Keratinocyte (primary cell): ENCODE results near the gene SBNO2. TPM values are rescaled to one million over a fixed set of nuclear protein-coding genes. Genes with fewer than 3 reads are reported as not detected.

Source experiments
- DNase-seq: peaks from one replicate; pipeline ENCODE4 v3.0.0-alpha.2; 2011; ENCODE audit warnings: low read depth, missing footprints, low spot score
- FAIRE-seq: peaks from 2 replicates; lab custom pipeline; 2011; peaks lifted over from hg19 to GRCh38; lab: Jason Lieb, UNC
- H2AFZ ChIP-seq: 2 replicates; pipeline ENCODE4 v1.6.0; 2012; ENCODE audit warnings: low read length, control low read depth, inconsistent platforms; ENCODE audit not compliant: control insufficient read depth
- H3K27ac ChIP-seq: 2 replicates; pipeline ENCODE4 v1.5.1; 2011; ENCODE audit warnings: low read length; ENCODE audit not compliant: control insufficient read depth, insufficient read depth
- H3K27me3 ChIP-seq: 3 replicates; pipeline ENCODE4 v1.6.0; 2011; ENCODE audit warnings: low read length; ENCODE audit not compliant: control insufficient read depth, insufficient read depth; ENCODE audit errors: extremely low read depth
- H3K36me3 ChIP-seq, 2 experiments: 2 replicates in 1 of 2; 3 replicates in 1 of 2; pipeline ENCODE4 v1.5.1; 2011; ENCODE audit warnings: low read length in 2 of 2, mild to moderate bottlenecking in 1 of 2; ENCODE audit not compliant: control insufficient read depth in 2 of 2, insufficient read depth in 2 of 2; ENCODE audit errors: extremely low read depth in 1 of 2
- H3K4me1 ChIP-seq: 3 replicates; pipeline ENCODE4 v1.5.1; 2011; ENCODE audit warnings: low read length; ENCODE audit not compliant: control insufficient read depth, insufficient read depth; ENCODE audit errors: extremely low read depth
- H3K4me2 ChIP-seq: 3 replicates; pipeline ENCODE4 v1.6.0; 2011; ENCODE audit warnings: low read depth, low read length; ENCODE audit not compliant: control insufficient read depth, insufficient read depth; ENCODE audit errors: extremely low read depth
- H3K4me3 ChIP-seq, 3 experiments: fragments of 200-600 bp in 1 of 3; sonication (generic) in 1 of 3; 2 replicates in 2 of 3; 3 replicates in 1 of 3; pipeline ENCODE4 v1.5.1; 2011 to 2016; ENCODE audit warnings: low read length in 3 of 3, mild to moderate bottlenecking in 3 of 3, control low read depth in 2 of 3, inconsistent platforms in 1 of 3, low read depth in 1 of 3, mixed read lengths in 1 of 3, mixed run types in 1 of 3, moderate library complexity in 1 of 3; ENCODE audit not compliant: control insufficient read depth in 2 of 3, insufficient read depth in 2 of 3; ENCODE audit errors: extremely low read depth in 1 of 3
- H3K79me2 ChIP-seq: 2 replicates; pipeline ENCODE4 v1.6.0; 2012; ENCODE audit warnings: low read length; ENCODE audit not compliant: control insufficient read depth, insufficient read depth
- H3K9ac ChIP-seq: 3 replicates; pipeline ENCODE4 v1.6.0; 2011; ENCODE audit warnings: low read length; ENCODE audit not compliant: control insufficient read depth, insufficient read depth; ENCODE audit errors: extremely low read depth
- H3K9me1 ChIP-seq: 3 replicates; pipeline ENCODE4 v1.6.0; 2011; ENCODE audit warnings: low read length; ENCODE audit not compliant: control insufficient read depth, insufficient read depth; ENCODE audit errors: extremely low read depth
- H3K9me3 ChIP-seq: 2 replicates; pipeline ENCODE4 v1.5.1; 2012; ENCODE audit warnings: low read depth, low read length; ENCODE audit not compliant: control insufficient read depth
- H4K20me1 ChIP-seq: 3 replicates; pipeline ENCODE4 v1.6.0; 2011; ENCODE audit warnings: low read length; ENCODE audit not compliant: control insufficient read depth, insufficient read depth; ENCODE audit errors: extremely low read depth
- EZH2 ChIP-seq: IDR thresholded peaks from one replicate; pipeline ENCODE4 v1.6.1; 2012; ENCODE audit warnings: inconsistent platforms, mild to moderate bottlenecking, low read length, moderate library complexity
- dilution Hi-C: fragments of 300-500 bp; cut with MboI; formaldehyde crosslinking; loops from one replicate; pipeline ENCODE4 v1.7.0; 2020; ENCODE audit warnings: low sequenced_read_pairs; ENCODE audit not compliant: extremely low pct_ligation_motif_present
- polyA plus RNA-seq, 5 experiments: library from polyadenylated mRNA; depleted of rRNA in 3 of 5; stranded (reverse) in 3 of 5; stranded (forward) in 1 of 5; unstranded in 1 of 5; fragments of >200 nt; gene quantifications; 1 replicate in 1 of 5; 2 replicates in 3 of 5; 3 replicates in 1 of 5; pipeline versions ENCODE4 v1.2.1 to v1.2.3, GENCODE V29; 2011 to 2012; ENCODE audit warnings: missing spikeins in 2 of 5, low read depth in 1 of 5, low replicate concordance in 1 of 5
- TF ChIP-seq, protein P1 (sequence below), 3 experiments: IDR thresholded peaks in 1 of 3; conservative IDR thresholded peaks in 1 of 3; optimal IDR thresholded peaks in 1 of 3; 2 replicates in 2 of 3; 3 replicates in 1 of 3; pipeline versions ENCODE3 to v1.5.1; 2011; ENCODE audit warnings: low read length in 3 of 3, mild to moderate bottlenecking in 3 of 3, moderate library complexity in 2 of 3, control low read depth in 1 of 3, inconsistent platforms in 1 of 3; ENCODE audit not compliant: insufficient read depth in 2 of 3; ENCODE audit errors: extremely low read depth in 1 of 3

The SBNO2 gene
- polyA plus RNA-seq, 1 donor (not counting 4 experiments of a cell fraction or from before 2014, with no cell fraction given) = 10.9 TPM

- FAIRE-seq (no peak), DNase-seq (no peak)
Observed at GRCh38 chr19:1094655-1094977, 79.5 kb downstream of the SBNO2 start.

GRCh38 chr19:1093811-1094553 is 80.1 kb downstream of the SBNO2 start:
- no peaks in the 10 kb centered on the region for H3K27me3 ChIP-seq
- no peaks in the 10 kb centered on the region for H3K9me3 ChIP-seq
- no peak overlapping the region for H3K27ac ChIP-seq
- peaks cover 14% of the 10 kb centered on the region for H3K4me1 ChIP-seq
- H4K20me1 ChIP-seq = no peaks in the 10 kb centered on the region
- no peak overlapping the region for H2AFZ ChIP-seq
- no peaks in the 10 kb centered on the region for H3K9me1 ChIP-seq
- H3K9ac ChIP-seq = peak overlapping the region; percentile 91
- peak overlapping the region; percentile 78 for H3K4me2 ChIP-seq
- no peak for FAIRE-seq
- no peak for TF ChIP-seq EZH2
- TF ChIP-seq, protein P1, sequence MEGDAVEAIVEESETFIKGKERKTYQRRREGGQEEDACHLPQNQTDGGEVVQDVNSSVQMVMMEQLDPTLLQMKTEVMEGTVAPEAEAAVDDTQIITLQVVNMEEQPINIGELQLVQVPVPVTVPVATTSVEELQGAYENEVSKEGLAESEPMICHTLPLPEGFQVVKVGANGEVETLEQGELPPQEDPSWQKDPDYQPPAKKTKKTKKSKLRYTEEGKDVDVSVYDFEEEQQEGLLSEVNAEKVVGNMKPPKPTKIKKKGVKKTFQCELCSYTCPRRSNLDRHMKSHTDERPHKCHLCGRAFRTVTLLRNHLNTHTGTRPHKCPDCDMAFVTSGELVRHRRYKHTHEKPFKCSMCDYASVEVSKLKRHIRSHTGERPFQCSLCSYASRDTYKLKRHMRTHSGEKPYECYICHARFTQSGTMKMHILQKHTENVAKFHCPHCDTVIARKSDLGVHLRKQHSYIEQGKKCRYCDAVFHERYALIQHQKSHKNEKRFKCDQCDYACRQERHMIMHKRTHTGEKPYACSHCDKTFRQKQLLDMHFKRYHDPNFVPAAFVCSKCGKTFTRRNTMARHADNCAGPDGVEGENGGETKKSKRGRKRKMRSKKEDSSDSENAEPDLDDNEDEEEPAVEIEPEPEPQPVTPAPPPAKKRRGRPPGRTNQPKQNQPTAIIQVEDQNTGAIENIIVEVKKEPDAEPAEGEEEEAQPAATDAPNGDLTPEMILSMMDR (optimal IDR thresholded peaks at IDR 0.05 in 1 of 3, IDR thresholded peaks at IDR 0.05 in 1 of 3, conservative IDR thresholded peaks at IDR 0.05 in 1 of 3; ENCODE audit: extremely low read depth in 1 of 3, insufficient read depth in 2 of 3, low read length in 3 of 3) = no peak
- H3K36me3 ChIP-seq = peaks cover 12 to 14% of the 10 kb centered on the region in 2 experiments
- H3K79me2 ChIP-seq = peaks cover 33% of the 10 kb centered on the region
- H3K4me3 ChIP-seq = peak overlapping the region; percentile 66 to 93 (median 72)
- no peak for DNase-seq
- dilution Hi-C loops = no loop called here

More at GRCh38 chr19:1094655-1094977, 79.5 kb downstream of the SBNO2 start:
- H3K4me3 ChIP-seq = peak overlapping the region; percentile 66 to 93 (median 72)
- peak overlapping the region; percentile 91 for H3K9ac ChIP-seq
- H3K9me1 ChIP-seq = no peaks in the 10 kb centered on the region
- H4K20me1 ChIP-seq = no peaks in the 10 kb centered on the region
- H3K79me2 ChIP-seq = peaks cover 33% of the 10 kb centered on the region
- H3K4me2 ChIP-seq = peak overlapping the region; percentile 78
- no peak overlapping the region for H2AFZ ChIP-seq
- H3K27me3 ChIP-seq = no peaks in the 10 kb centered on the region
- H3K36me3 ChIP-seq = peaks cover 8 to 12% of the 10 kb centered on the region in 2 experiments
- peaks cover 18% of the 10 kb centered on the region for H3K4me1 ChIP-seq
- H3K27ac ChIP-seq = peak overlapping the region; percentile 64
- TF ChIP-seq EZH2 = no peak
- TF ChIP-seq, protein P1 (optimal IDR thresholded peaks at IDR 0.05 in 1 of 3, IDR thresholded peaks at IDR 0.05 in 1 of 3, conservative IDR thresholded peaks at IDR 0.05 in 1 of 3; ENCODE audit: extremely low read depth in 1 of 3, insufficient read depth in 2 of 3, low read length in 3 of 3) = no peak
- H3K9me3 ChIP-seq = no peaks in the 10 kb centered on the region
- dilution Hi-C loops = no loop called here
